Measurements from ENCODE around the gene XIRP2.

GRCh38 chr2:167187049-167187727, 298.9 kb downstream of the XIRP2 start:
- TF ChIP-seq SP1 (IDR thresholded peaks at IDR 0.05; ENCODE audit: low read depth, low read length): no peak
- TF ChIP-seq, protein P1, sequence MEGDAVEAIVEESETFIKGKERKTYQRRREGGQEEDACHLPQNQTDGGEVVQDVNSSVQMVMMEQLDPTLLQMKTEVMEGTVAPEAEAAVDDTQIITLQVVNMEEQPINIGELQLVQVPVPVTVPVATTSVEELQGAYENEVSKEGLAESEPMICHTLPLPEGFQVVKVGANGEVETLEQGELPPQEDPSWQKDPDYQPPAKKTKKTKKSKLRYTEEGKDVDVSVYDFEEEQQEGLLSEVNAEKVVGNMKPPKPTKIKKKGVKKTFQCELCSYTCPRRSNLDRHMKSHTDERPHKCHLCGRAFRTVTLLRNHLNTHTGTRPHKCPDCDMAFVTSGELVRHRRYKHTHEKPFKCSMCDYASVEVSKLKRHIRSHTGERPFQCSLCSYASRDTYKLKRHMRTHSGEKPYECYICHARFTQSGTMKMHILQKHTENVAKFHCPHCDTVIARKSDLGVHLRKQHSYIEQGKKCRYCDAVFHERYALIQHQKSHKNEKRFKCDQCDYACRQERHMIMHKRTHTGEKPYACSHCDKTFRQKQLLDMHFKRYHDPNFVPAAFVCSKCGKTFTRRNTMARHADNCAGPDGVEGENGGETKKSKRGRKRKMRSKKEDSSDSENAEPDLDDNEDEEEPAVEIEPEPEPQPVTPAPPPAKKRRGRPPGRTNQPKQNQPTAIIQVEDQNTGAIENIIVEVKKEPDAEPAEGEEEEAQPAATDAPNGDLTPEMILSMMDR (IDR thresholded peaks at IDR 0.05; ENCODE audit: control extremely low read depth in 1 of 3, insufficient read depth in 1 of 3, low read depth in 1 of 3, low read length in 3 of 3): no peak

Data from H1 (cell line).